SK-N-SH treated with all-trans-retinoic acid at 6 μM for 48 hours (cell line): ENCODE measurements around the gene STEAP2.

Experiments used
- ESRRG ChIP-seq: fragments of 250-450 bp; sonication (Bioruptor Pico); IDR thresholded peaks from 2 replicates; pipeline ENCODE4 v1.6.1; 2021; ENCODE audit warnings: mild to moderate bottlenecking
- GLIS3 ChIP-seq: fragments of 250-450 bp; sonication (Bioruptor Pico); IDR thresholded peaks from 2 replicates; pipeline ENCODE4 v1.5.0; 2020; ENCODE audit warnings: mild to moderate bottlenecking, moderate library complexity
- TSHZ2 ChIP-seq: fragments of 250-450 bp; sonication (Bioruptor Pico); IDR thresholded peaks from 2 replicates; pipeline ENCODE4 v1.5.0; 2020; ENCODE audit warnings: mild to moderate bottlenecking, moderate library complexity

DNA sequence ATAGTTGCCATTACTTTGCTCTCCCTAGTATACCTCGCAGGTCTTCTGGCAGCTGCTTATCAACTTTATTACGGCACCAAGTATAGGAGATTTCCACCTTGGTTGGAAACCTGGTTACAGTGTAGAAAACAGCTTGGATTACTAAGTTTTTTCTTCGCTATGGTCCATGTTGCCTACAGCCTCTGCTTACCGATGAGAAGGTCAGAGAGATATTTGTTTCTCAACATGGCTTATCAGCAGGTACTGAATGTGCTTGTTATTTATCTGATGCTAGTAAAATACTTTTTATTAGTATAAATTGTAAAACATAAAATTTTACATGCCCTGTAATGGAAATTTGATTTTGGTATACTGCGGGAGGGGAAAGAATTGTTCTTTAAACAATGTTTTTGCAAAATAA, 15.7 kb downstream of the STEAP2 start:
- TF ChIP-seq GLIS3 (CRISPR knock-in tag) (no peak), TSHZ2 (CRISPR knock-in tag) (no peak), ESRRG (no peak)
